Amniotic stem cell (primary cell): ENCODE measurements around the gene CNIH3.

ENCODE experiments used
- DNase-seq: peaks from one replicate; lab custom pipeline; 2025; lab: John Stamatoyannopoulos, UW

The CNIH3 gene

DNA sequence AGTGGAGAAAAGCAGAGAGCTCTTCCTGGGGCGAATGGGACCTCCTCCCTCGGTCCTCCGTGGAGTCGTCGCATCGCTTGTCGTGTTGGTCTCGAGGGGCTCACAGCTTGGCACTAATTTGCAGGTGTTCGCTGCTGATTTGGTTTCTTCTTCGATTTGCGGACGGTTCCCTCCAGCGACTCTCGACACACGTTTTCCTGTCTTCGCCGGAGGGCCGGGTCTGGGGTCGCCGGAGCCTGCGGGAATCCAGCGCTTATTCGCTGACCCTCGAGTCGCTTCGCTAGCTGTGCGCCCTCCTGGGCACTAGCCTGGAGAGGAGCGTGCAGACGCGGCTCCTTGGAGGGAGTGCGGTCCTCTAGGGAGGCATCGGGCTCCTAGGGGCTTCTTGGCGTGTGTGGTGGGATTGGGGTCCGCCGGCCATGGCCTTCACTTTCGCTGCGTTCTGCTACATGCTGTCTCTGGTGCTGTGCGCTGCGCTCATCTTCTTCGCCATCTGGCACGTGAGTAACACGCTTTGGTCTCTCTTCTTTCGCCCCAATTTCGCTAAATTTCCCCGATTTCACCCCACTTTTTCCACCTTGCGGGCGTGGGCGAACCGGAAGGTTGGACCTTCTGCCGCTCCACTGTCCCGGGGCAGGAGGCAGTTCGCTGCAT, 766 bp downstream of the CNIH3 start:
- no peak for DNase-seq

- no peak for DNase-seq
Measured at GRCh38 chr1:224617410-224618355, 1.6 kb downstream of the CNIH3 start.

DNA sequence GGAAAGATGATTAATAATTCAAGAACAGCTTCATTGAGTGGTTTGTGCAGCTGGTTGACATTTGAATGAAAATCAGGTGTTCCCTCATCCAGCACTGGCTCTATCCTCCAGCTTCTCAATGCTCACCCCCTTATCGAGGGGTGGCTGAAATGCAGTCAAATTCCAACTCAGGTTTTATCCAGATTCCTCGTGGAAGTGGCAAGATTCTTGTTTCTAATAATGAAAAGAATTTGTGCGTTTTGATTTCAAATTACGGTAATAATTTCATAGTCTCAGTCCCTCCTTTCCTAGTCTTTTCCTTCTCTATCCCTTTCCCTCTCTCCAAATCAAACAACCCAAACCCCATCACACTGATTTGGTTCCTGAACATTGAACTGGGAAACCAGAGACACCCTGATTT, 3.1 kb downstream of the CNIH3 start:
- no peak for DNase-seq

DNA sequence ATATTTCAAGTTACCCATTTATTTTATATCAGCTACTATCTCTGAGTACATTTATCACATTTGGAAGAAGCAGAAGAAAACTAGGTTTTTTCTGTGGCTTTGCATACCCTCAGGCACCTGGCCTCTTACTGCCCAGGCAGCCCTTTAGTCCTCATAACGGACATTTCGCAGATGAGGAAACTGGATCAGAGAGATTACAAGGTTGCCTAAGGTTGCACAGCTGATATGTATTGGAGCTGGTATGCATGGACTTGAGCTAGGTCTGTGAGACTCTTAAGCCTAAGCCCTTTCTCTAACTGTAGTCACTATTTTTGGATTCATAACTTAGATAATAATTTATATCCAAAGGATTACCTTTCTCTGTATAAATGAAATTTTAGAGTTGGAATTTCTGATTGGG, 4.0 kb downstream of the CNIH3 start:
- DNase-seq, result no peak

GRCh38 chr1:224621813-224622682, 5.9 kb downstream of the CNIH3 start:
- no peak for DNase-seq

DNA sequence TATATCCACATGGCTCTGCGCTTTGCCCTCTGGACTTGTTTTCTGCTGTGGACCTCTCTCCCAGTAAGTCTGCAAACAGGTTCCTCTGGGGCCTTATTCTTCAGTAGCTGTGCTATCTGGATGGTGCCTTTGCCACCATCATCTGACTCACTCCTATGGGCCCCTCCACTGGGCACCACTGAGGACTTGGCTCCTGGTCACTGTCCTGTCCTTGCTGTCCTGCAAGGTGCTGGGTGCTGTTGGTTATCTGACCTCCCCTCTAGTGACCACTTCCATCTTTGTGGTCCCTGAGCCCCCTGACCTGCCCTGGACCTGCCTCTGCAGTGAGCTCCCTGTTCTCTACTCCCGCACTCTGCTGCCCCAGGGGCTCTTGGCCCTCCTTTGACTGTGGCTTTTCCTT, 6.7 kb downstream of the CNIH3 start:
- no peak for DNase-seq

- DNase-seq, result no peak
Measured at GRCh38 chr1:224623310-224623714, 7.2 kb downstream of the CNIH3 start.

GRCh38 chr1:224623743-224624333, 7.7 kb downstream of the CNIH3 start:
- peak; percentile 25 for DNase-seq

DNA sequence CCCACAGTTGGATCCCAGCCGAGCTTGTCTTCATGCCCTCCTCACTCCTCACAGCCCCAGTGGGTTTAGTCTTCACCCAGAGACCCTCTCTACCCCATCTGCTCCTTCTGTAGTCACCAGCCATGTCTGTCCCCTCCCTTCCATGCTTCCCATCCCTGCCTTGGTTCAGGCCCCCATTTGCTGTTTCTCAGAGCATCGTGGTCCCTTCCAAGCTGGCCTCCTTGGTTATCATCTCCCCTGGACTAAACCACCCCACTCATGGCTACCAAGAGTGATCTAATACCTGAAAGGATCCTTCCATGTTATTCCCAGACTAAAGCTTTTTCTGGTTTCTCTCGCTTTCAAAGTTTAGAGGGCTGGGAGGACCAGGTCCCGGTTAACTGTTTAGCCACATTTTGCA, 8.3 kb downstream of the CNIH3 start:
- no peak for DNase-seq

GRCh38 chr1:224626042-224626441, 9.9 kb downstream of the CNIH3 start:
- peak; percentile 30 for DNase-seq

- DNase-seq, result no peak
Measured at GRCh38 chr1:224629965-224630364, 13.8 kb downstream of the CNIH3 start.

DNA sequence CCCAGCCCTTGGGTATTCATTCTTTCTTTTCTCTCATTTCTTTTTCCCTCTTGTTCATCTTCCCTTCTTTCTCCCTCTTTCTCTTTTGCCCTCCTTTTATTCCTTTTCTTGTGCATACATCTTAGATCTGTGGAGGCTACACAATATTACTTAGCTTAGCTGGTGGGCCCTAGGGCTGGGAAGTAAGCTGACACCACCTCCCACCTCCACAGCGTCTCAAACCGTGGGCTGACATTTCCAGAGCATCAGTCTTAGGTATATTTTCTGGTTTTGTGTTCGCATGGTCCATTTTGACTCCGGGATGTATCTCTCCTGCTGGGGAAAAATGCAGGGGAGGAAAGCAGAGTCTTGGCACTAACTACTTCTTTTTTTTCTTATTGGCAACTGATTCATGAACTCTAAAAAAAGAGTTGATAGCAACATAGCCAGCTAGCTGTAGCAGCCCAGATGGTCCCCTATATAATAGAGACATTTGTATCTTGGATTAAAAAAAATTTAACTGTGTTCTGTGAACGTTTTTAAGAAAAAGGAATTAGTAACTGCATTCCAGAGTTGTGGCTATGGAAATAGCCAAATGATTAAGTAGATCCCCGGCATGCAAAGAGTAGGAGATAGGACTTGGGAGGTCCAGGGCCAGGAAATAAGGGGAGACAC, 15.5 kb downstream of the CNIH3 start:
- no peak for DNase-seq

GRCh38 chr1:224632381-224632871, 16.3 kb downstream of the CNIH3 start:
- DNase-seq, result peak; percentile 18

- DNase-seq, result no peak
Measured at GRCh38 chr1:224632921-224633321, 16.8 kb downstream of the CNIH3 start.

DNA sequence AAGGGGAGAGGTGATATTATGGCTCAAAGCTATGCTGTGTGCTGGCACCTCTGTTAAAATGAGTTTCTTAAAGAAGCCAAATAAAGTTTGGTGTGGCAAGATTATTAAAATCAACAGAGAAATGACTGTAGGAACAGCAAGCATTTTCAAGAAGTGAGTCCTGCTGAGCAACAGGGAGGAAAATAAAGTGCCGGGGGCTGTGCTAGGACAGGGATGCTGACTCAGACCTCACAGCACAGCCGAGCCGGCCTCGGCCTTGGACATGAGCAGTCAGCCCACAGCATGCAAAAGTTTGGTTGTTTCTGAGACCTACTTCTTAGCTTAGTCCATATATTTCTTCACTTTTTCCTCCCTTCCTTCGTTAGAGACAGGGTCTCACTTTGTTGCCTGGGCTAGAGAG, 19.2 kb downstream of the CNIH3 start:
- DNase-seq, result peak; percentile 91

GRCh38 chr1:224637515-224637914, 21.4 kb downstream of the CNIH3 start:
- no peak for DNase-seq

GRCh38 chr1:224637936-224638335, 21.8 kb downstream of the CNIH3 start:
- DNase-seq, result no peak

- DNase-seq, result no peak
Measured at GRCh38 chr1:224639426-224639975, 23.4 kb downstream of the CNIH3 start.

DNA sequence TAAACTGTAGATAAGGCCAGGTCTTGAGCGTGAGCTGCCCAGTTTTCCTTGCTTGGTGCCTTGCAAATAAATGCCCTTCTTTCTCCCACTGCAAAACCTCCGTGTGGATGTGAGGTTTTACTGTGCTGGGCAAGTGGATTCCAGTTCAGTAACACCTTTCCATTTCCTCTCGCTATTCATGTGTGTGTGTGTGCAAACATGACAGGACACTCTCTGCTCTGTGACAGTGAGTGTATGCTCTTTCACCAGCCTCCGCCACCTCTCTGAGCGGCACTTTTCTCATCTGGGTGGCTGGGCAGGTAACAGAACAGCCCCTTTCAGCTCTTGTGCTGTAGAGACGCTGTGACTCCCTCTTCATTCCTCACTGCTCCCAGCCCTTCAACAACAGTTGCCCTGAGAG, 23.9 kb downstream of the CNIH3 start:
- DNase-seq, result no peak

GRCh38 chr1:224640587-224640986, 24.5 kb downstream of the CNIH3 start:
- no peak for DNase-seq

DNA sequence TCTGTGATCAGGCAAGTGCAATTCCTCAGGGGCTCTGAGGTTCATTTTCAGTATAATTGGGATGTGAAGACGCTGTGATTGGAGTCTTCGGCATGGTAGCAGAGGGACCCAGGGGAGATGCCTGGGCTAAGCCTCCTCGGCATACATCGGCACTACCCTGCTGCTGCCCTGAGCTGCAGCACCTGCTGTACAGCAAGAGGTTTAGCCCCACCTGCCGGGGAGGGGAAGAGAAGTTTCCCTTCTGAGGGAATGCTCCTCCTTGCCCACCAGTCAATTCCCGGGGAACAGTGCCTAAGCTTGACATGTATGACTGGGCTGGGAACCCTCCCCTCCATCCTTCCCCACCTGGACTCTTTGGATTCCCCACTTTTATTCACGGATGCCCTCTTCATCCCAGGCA, 24.9 kb downstream of the CNIH3 start:
- DNase-seq, result no peak
